SU-DHL-6 (cell line): ENCODE data around the gene H2BW2.

Experiments
- CTCF ChIP-seq: fragments of 200-600 bp; sonication (generic); IDR thresholded peaks from one replicate; pipeline ENCODE4 v1.5.1; 2017; ENCODE audit warnings: antibody characterized with exemption, mild to moderate bottlenecking, low read length, moderate library complexity; ENCODE audit not compliant: insufficient read depth, poor library complexity, severe bottlenecking
- EZH2phosphoT487 ChIP-seq: fragments of 200-600 bp; sonication (generic), shearing (Covaris generic); conservative IDR thresholded peaks from 2 replicates; pipeline ENCODE4 v1.6.1; 2018; ENCODE audit warnings: mild to moderate bottlenecking, antibody characterized with exemption, low read length, moderate library complexity, mixed read lengths

- TF ChIP-seq CTCF (no peak), EZH2phosphoT487 (no peak)
Observed at GRCh38 chrX:104039689-104040505, at the start of gene H2BW2.
